GF-D8 (cell line): Measurements from ENCODE around the gene XAF1.
"Not testable (repeated sequence)": the region's sequence is repeated elsewhere in the genome, so short reads cannot be mapped to it uniquely, and the experiment has no call there.

ENCODE experiments used
- DNase-seq: peaks from one replicate; lab custom pipeline; 2025; lab: John Stamatoyannopoulos, UW

XAF1 gene

DNA sequence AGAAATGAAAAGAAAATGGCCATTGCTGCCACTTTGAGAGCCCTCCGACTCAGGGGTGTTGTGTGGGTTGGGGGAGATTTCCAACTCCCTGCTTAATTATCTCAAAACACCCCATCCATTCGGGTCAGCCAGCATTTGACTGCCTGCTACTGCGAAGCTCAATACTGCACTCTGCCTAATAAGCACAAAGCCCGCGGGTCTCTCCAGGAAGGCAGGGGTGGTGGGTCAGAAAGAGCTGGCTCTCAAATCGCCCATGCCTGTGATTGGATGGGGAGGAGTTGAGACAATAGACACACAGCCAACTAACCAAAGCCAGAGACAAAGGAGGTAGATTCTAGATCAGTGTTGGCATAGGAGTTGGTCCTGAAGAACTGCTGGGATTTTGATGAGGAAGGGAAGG, 2.3 kb upstream of the XAF1 start:
- no peak for DNase-seq

DNA sequence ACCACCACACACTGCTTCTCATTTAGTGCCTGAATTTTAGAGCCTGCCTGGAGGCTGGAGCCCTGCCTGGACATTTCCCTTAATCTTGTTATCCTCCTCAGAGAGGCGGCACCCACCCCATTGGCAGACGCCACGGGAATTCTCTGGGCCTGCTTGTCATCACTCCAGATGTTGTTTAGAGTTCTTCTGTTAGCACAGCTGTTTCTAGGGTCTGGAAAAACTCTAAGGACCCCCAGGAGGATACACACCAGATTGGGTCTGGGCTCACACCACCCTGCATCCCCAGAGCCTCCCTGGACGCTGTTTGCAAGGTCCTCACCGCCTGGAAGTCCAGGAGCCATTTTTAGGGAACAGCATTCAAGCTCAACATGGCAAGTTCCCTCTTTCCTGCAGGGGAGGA, 565 bp upstream of the XAF1 start:
- DNase-seq, result no peak

- no peak for DNase-seq
Measured at GRCh38 chr17:6756425-6757031, 682 bp downstream of the XAF1 start.

- DNase-seq, result no peak
Measured at GRCh38 chr17:6757747-6758146, 1.9 kb downstream of the XAF1 start.

- no peak for DNase-seq
Measured at GRCh38 chr17:6761779-6762178, 5.9 kb downstream of the XAF1 start.

GRCh38 chr17:6768447-6768846, 12.6 kb downstream of the XAF1 start:
- DNase-seq, result no peak

DNA sequence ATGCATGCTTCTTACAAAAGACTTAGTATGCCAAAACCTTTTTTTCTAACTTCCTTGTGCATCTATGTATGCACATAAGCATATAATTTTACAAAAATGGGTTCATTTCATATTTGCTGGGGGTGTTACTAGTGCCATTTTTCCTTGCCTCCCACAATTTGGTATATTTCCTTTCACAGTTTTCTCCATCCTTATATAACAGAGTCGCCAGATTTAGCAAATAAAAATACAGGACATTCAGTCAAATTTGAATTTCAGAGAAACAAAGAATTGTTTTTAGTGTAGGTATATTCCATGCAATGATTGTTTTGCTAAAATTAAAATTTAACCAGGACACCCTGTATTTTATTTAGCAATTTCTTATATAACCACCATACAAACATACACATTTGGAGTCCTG, 16.2 kb downstream of the XAF1 start:
- DNase-seq, result no peak

- not testable (repeated sequence) for DNase-seq
Measured at GRCh38 chr17:6774906-6775305, 19.1 kb downstream of the XAF1 start.

DNA sequence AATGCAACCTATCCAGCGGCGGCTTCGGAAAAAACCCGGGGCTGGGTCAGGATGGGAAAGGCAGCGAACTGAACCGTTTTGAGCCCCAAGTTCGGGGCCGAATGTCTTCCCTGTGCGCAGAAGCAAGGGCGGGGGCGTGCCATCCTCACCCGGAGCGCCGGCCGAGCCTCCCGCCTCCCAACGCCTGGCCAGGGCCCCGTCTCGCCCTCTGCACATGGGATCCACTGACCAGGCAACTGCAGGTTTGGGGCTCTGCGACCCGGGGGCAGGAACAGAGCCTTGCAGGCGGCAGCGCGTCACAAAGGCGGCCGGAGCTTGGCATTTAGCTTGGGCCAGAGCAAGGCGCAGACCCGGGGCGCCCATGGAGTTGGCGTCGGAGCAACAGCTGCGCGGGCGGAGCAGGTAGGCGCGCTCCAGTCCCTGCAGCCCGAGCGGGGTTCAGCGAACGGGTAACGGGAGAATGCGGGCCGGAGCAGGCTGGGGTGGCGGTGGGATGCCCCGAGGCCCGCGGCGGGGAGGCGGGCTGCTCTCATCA, 20.1 kb downstream of the XAF1 start, which contains the start of gene FBXO39:
Gene FBXO39, plus strand, starts transcription at position 345 of the 535 bp plus-strand sequence. CDS start 3,654 bp downstream, outside the sequence.
- no peak for DNase-seq

DNA sequence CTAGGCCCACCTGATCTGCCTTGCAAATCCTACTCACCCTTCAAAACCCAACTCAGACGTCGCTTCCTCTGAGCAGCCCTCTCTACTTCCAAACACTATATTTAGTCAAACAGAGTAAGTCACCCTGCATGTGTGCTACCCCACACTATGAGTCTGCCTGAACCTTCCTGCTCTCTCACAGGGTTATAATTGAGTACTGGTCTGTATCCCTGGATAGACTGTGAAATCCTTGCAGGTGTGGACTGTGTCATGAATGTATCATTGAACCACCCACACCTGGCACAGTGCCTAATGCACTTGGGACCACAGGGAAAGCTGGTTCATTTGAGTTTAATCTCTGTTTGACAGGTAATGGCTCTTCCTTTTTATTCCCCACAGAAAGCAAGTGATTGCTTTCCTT, 23.6 kb downstream of the XAF1 start:
- no peak for DNase-seq

GRCh38 chr17:6780001-6780400, 24.2 kb downstream of the XAF1 start:
- DNase-seq, result no peak

DNA sequence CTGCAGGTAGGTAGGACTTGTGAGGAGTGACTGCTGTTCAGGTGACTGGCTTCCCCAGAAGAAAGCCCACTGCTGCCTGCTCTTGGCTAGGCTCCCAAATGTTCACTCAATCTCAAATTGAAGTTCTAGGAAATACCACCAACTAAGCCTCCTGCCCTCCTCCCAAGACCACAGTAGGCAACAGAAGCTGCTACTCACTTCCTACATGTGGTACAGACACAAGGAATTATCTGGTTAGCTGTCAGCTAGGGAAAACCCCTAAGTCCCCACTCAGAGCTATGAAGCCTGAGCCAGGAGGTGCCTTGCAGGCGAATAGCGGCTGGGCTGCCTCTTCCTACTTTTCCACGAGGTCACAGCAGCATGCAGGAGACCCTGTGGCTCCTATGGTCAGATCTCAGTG, 25.0 kb downstream of the XAF1 start:
- peak; percentile 27 for DNase-seq

DNA sequence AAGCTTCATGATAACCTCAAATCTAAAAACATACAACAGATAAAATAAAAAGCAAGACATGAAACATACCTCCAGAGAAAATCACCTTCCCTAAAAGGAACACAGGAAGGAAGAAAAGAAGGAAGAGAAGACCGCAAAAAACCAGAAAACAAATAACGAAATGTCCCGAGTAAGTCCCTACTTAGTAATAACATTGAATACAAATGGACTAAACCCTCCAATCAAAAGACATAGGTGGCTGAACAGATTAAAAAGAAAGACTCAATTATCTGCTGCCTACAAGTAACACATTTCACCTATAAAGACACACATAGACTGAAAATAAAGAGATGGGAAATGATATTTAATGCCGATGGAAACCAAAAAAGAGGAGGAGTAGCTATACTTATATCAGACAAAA, 26.4 kb downstream of the XAF1 start:
- DNase-seq, result no peak

- no peak for DNase-seq
Measured at GRCh38 chr17:6786618-6787017, 30.8 kb downstream of the XAF1 start.

- no peak for DNase-seq
Measured at GRCh38 chr17:6787081-6787693, 31.3 kb downstream of the XAF1 start.

DNA sequence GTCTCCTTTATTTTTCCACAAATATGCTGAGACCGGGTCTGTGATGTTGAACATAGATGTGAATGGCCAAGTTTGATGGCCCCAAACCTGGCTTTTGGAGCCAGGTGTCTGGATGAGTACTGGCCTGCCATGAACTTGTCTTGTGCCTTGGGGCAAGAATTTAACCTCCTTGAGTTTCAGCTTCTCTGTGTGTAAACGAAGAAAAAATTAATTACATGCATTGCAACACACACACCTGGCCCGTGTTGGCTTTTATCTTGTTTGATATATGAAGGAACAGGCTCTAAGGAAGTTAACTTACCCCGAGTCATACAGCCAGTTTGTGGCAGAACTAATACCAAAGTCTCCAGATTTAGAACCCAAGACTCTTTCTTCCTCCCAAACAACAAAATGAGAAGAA, 33.3 kb downstream of the XAF1 start:
- no peak for DNase-seq

GRCh38 chr17:6793748-6794493, 38.1 kb downstream of the XAF1 start:
- DNase-seq, result no peak

GRCh38 chr17:6796017-6796886, 40.4 kb downstream of the XAF1 start:
- DNase-seq, result no peak

DNA sequence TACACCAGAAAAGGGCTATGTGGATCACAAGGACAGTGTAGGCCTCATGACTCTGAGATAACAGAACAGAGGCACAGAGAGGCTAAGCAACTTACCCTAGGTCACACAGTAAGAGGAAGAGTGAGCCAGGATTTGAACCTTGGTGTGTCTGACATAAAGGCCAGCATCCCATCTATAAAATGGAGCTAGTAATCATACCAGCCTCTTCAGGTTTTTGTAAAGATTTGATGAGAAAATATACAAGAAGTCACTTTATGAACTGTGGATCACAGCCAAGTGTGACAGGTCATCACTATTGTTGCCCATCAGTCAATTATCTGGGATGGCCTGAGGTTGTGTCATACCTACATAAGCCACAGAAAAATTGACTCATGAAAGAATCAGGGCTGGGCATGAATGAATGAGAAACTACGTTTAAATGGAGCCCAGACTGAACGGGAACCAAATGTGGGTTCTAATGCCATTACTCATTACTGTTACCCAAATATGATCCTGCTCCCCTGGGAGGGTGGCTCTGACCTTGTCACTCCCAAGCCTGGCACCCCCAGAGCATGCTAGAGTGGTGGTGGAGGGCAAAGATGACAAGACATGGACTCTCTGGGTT, 41.1 kb downstream of the XAF1 start:
- no peak for DNase-seq

DNA sequence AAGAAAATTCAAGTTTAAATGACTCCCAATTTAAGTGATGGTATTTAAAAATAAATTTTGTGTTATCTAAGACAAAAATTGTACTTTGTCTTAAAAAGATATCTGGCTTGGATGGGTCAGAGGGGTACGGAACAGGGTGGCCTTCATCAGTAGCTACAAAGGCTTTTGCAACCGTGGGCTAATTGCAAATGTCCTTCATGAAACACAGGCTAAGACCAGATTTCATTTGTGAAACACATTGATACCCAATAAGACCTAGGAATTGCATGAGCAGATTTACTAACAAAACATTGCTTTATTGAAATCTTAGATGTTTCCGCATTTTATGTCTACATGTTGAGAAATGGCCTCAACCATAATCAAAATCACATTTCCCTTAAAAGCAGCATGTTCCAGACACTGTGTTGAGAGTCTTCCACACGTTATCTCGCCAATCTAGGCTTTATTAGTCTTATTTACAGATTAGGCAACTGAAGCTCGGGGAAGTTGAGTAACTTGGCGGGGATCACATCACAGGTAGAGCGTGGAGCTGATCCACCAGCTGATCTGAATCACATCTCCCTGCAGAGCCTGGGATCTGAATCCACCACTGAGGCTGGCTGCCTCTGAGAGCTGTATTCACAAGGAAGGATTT, 42.0 kb downstream of the XAF1 start:
- DNase-seq, result no peak

DNA sequence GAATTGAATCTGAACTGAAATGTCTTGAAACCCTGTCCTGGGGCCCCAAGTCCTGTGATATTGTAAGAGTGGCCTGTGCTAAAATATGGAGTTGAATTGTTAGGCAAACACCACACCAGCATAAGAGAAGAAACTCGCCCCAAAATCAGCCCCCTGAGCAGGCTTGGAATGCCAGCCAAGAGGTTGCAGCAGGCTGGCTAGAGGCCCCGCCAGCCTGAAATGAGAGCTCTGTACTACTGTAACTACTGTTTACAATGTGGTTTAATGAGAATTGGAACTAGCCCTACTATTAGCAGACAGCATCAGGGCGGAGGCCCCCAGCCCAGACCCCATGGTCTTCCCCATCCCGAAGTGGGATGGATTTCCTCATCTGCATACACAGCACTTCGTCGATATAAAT, 43.9 kb downstream of the XAF1 start:
- DNase-seq, result no peak
